ENCODE results near the gene ZFP1.

Gene ZFP1

DNA sequence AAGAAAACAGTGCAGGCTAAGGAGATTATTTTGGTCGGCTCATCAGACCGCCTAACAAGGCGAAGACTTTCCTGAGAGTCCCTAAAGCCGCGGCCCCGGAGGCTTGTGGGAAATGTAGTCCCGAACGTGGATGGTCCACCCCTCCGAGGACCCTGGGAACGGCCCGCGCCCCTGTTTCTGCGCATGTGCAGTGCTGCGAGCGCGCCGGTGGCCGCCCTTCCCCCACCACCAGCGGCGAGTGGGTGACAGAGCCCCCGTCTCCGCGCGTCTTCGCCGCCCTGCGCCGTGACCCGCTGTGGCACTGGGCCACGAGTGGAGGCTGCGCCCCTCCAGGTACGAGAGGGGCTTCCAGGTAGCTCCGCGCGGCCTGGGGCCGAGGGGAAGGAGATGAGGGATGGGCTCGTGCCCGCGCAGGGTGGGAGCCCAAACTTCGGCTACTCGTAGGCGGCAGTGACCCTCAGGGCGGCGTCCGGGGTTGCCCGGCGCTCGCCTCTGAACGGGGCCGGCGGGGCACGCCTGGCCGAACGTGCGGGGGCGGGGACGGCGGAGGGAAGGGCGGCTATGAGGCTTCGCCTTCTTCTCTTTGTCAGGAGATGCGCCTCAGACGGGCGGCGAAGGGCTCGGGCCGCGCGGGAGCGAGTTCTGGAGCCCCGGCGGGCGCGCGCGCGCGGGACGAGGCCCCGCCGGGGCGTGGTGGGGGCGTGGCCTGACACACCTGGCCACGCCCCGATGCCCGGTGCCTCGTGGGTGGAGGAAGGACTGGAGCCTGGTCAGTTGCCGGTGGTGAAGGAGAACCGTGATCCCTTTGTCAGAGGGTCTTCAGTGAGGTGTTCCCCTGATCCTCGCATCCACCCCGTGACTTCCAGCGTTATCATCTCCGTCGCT lies at the start of gene ZFP1:
ZFP1 (plus strand) TSS at position 214 of the 885 bp plus-strand sequence. CDS start 4,428 bp downstream, outside the sequence.
- peak; percentile 86 for DNase-seq (ENCODE audit: low read depth)

DNA sequence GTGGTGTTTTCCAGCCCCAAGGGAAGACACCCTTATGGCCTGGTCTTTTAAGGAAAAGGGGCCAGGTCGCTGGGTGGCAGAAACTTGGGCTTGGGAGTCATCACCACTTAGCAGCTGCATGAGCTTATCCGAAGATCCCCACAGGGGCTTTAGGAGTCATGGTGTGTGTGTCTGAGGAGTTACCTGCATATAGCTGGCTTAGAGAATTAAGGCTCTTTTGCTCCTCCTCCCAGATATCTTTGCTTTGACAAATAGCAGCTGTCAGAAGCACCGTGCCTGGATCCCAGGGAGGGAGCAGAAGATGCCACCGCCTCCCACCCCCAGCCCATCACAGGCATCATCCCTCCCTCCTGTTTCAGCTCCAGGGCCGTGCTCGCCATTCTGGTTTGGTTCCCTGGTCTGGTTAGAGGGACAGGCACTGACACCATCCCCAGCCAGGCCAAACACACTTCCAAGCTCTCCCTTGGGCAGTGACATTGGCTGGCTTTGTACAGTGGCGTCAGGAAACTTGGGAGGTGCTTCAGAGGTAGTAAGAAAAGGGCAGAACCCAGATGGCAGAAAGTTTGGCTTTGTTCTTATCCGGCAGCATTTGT lies 49.2 kb upstream of the ZFP1 start:
- DNase-seq (ENCODE audit: low read depth), result no peak

DNA sequence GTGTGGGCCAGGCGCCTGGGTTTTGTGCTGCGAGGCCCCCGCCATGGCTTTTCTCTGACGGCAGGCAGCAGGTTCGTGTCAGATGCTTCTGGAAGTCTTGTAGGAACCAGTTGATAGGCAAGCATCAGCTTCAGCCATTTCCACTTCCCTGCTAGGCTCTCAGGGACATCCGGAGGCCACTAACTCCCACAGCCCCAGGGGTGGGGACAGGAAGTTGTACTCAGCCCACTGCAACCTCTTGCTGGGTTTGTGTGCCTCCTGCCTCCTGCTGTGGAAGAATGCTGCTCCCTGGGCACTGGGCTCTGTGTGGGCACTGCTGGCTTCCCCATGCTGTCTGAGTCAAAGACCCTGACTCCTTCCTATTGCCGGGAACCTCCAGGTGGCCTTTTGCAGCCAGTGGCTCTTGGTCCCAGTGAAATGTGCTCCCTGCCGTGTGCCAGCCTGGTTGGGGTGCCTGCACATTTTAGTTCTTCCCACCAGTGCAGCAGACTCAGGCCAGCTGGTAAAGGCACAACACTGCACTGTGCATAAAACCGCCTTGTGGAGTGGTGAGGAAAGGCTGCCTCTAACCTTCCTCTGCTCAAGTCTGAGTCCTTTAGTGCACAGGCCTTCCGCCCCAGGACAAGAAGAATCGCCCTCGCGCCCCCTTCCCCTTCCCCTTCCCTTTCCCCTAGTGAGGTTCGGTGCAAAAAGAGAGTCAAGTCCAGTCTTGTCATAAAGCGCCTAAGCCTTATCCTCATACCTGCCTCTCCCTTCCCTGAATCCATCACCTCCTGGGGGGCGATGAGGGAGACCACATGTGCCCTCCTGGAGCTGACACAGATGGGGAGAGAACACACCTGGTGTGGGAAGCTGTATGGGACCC lies 48.4 kb upstream of the ZFP1 start:
- no peak for DNase-seq (ENCODE audit: low read depth)

DNA sequence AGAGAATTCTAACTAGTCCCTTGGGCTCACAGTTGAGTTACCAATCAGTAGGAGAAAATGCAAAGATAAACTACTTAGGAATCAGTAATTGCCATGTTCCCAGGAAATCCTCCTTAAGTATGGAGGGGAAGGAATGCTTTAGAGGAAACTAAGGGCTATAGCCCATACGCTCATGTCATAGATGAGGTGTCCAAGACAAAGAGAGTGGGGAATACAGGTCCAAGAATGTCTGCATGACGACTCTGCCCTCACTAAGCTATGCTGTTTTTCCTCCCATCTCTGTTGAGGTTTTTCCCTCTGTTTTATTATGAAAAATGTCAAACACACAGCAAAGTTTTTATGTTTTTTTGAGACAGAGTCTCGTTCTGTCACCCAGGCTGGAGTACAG lies 47.7 kb upstream of the ZFP1 start:
- DNase-seq (ENCODE audit: low read depth), result no peak

DNA sequence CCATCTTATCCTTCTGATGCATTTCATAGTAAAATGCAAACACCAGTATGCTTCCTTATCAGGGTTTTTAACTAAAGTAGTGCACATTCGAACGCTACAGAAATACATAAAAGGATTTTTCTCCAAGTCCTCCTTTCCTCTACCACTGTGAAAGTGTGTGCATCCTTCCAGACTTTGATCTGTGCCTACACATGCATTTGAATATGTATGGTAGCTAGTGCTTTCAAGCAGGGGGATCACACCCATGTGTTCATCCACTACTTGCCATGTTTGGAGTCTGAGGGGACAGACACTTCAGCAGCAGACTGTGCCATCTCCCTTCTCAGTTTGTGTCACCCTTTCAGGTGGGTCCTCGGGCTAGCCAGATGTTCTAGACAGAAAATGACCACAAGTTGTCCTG lies 46.7 kb upstream of the ZFP1 start:
- no peak for DNase-seq (ENCODE audit: low read depth)

DNA sequence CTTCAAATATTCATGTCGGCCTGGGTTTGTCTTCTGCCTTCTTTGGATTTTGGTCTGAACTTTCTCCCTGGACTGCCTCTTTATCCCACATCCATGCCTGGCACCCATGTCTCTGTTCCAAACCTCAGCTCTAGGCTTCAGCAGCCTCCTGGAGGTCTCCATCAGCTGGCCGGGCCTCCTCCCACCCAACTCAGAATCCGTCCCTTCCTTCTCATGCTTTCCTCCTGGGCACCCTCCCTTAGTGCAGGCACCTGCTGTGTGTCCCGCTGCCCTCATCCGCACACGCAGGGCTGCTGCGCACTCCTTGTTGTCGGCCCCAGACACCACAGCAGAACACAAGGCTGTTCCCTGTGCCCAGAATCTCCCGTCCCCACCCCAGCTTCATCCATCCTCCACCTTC lies 45.7 kb upstream of the ZFP1 start:
- DNase-seq (ENCODE audit: low read depth), result no peak

DNA sequence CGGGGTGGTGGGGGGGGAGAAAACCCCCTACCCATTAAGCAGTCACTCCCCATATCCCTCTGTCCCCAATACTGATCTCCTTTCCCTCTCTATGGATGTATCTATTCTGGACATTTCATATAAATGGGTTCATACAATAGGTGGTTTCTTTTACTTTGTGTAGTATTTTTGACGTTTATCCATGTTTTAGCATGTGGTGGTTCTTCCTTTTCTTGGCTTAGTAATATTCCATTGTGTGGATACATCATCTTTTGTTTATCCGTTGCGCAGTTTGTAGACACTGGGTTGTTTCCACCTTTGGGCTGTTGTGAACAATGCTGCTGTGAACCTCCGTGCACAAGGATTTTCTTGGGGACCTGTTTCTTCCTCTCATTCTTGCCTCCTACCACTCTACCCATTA lies 44.3 kb upstream of the ZFP1 start:
- DNase-seq (ENCODE audit: low read depth), result no peak

DNA sequence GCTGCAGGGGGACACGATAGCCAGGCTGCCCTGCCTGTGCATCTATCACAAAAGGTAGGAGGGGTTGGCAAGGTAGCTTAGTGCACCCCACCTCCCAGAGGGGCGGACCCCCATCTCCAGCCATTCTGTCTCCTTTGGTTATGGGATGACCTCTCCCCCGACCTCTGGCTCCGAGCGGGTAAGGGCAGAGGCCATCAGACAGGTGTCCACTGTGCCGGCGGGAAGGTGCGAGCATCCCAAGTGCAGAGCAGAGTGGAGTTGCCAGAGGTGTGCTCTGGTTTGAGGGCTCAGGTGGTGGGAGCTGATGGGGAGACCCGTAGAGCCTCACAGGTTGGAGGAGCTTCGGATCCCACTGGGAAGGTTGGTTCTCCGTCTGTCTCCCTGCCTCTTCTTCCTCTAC lies 43.5 kb upstream of the ZFP1 start:
- no peak for DNase-seq (ENCODE audit: low read depth)

DNA sequence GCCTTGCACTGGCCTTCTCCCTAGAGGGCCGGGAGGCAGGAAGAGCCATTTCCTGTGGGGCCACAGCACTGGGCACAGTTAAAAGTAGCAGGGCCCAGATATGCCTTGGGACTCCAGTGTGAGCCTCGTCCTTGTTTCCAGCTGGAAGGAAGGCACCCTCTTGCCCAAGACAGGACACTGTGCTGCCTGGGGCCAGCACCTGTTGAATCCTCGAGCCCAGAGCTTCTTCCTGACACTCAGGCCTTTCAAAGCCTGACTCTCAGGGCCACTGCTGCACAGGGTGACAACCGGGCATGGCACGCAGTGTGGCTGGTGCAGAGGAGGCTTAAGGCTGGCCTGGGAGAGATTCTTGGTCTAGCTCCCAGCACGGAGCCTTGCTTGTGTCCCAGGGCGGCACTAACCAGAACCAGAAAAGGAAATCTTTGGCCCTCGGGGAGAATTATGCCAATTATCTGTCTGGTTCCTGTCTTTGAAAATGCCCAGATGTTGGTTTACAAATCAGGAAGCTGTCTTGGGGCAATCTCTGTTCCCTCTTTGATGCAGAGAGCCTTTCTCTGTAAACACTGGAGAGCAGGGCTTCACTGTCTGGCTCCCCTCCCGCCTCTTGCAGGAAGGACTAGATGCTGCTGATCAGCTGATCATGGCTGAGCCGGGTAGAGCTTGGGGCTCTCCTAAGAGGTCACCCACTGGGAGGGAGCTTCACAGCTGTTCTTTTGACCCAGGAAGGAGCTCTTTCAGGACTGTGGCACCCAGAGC lies 42.8 kb upstream of the ZFP1 start:
- DNase-seq (ENCODE audit: low read depth), result peak; percentile 77

DNA sequence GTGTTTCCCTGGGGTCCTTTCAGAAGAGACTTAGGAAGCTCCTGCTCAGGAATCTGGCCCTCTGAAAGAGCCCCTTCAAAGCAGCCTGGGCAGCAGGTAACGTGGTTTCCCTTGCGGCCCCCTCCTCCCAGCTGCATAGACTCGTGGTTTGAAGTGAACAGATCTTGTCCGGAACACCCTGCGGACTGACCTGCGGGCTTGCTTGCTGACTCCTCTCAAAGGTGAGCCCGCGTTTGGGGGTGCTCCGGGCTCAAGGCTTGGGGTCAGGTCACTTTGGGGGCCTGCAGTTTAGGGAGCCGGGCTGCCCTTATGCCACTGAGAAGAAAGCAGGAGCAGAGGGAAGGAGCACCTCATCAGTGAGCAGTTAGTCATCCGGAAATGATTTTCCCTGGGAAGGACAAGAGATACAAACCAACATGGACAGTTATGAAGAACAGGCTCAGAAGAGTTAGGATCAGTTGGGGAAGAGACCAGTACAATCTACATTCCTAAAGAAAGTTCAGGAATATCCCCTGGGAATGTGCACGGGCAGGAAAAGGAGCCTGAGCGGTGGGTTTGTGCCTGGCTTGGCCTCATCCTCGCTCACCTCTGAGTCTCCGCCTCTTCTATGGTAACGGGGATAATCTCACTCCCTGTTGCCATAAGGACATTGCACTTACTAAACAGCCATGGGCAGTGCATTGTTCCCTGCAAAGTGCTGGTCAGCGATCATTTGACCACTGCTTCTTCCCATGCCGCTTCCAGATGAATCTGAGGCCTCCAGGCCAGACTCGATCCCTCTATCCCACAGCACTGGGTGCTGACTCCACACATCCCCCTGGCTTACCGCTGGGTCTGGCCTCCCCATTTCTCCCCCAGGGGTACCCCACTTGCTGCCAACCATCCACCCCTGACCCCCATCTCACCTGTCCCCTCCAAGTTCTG lies 41.7 kb upstream of the ZFP1 start:
- DNase-seq (ENCODE audit: low read depth), result peak; percentile 42

DNA sequence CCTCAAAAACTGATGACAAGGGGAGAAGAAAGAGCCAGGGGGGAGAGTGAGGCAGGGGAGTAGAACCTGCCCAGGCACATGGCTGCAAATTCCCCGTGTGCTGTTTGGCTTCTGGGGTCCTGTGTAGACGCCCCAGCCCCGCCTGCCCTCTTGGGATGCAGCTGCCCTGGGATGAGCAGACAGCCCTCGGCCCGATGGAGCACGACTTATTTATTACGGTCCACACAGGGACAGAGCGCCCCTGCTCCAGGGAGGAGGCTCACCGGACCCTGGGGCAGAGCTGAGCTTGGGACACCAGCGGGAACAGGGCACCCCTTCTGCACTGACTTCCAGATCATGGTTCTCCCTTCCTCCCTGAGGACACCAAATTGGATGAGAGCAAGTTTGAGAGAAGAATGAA lies 40.8 kb upstream of the ZFP1 start:
- DNase-seq (ENCODE audit: low read depth), result no peak

DNA sequence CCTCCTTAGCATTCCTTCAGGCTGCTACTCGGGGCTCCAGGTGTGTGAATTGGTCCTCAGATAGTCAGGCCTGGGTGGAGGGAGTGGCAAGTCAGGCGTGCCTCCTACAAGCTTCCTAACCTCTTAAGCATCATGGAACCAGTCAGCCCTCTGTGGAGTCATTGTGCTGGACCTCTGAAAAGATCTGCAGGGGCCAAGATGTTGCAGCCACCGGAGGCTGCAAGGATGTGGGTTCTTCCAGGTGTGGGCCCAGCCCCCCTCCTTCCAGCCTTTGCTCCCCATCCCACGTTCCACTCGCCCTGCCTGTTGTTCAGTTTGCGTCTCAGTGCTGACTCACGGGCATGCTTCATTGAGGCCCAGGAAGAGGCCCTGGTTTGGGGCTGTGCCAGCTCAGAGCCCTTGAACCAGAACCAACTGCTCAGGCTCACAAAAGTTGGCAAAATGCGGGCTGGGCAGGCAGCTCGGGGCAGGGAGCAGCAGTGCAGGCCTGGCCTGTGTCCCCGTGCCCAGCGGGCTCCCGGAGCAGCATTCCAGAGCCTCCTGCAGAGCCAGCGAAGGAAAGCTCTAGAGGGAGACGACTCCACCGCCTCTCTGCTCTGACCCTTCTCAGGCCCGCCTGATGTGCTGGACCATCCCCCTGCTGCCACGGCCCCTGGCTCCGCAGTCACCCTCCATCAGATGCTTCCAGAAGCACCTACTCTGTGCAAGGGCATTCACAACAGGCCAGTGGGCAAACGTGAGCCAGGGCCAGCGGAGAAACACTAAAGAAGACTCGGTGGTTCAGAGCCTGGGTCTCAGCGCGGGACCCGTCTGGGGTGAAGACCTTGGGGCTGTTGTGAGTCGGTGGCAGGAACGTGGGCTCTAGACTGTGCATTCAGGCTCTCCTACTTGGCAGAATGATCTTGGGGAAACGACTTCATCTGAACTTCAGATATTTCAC lies 39.3 kb upstream of the ZFP1 start:
- peak; percentile 95 for DNase-seq (ENCODE audit: low read depth)

DNA sequence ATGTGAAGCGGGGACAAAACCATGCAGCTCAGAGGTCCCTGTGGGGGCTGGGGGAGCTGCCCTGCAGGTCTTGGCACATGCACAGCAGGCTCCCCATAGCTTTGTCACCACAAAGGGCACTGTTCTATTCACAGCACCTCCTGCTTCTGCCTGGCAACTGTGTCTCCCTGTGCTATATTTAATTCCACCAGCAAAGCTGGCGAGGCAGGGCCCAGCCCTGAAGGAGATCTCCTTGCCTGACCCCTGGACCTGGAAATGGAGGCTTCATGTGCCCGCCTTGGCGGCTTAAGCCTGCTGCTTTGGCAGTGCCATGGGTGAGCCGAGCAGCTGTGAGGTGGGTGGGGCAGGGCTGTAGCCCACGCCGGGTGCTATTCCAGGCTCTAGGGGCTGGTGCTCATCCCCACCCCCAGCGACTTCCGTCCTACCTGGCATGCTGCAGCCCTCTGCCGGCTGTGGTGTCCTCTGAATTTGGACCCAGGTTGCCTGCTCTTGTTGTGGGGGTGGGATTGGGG lies 38.5 kb upstream of the ZFP1 start:
- DNase-seq (ENCODE audit: low read depth), result no peak

DNA sequence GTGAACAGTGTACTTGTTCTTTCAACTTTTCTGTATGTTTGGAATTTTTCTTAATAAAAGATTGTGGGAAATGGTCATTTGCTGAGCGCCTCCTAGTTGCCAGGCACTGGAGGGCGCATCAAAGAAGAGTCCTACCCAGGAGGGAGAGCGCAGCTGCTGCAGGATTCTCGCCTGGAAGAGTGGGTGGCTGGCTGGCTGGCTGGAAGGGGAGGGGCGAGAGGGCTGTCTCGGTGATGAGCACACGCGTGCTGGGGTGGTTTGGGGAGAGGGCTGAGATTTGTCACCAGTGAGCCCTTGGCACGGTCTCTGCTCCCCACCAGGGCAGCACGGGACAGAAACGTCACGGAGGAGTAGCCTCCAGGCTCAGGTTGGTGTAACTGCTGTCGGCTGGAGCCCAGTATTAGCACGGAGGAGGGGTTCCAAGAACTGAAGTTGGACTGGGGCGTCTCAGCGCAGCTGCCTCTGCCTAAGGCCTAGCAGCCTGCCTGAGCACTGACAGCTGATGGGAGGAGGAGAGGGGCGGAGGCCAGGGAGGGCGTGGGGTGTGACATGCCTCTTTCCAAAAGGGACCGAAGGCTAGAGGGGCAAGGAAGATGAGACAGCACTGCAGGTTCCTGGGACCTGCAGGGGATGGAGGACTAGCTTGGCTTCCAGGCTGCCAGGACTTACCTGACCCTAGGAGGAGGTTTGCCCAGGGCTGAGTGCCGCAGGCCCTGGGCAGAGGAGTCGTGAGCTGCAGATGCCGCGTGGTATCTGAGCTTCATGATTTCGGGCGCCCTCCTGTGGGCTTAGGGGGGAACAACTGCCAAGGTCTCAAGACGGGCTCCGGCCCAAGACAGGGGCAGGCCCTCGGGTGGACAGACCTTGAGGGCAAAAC lies 37.4 kb upstream of the ZFP1 start:
- DNase-seq (ENCODE audit: low read depth), result peak; percentile 81

DNA sequence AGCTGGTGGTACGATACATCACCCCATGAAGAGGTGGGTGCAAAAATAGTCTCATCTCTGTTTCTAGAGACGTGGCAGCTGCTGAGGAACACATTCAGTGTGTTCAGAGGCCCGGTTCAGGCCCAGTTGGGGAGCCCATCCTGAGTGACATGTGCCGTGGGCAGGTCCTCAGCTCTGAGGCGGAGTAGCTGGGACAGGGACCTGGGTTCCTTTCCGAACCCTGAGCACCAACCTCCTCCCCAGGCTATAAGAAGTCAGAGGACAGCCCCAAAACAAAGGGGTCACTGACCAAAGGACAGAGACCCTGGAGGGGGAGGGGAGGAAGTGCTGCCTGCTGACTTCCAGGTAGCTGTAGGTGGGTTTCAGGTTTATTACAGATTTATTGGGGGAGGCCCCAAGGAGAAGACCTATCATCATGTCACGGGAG lies 36.8 kb upstream of the ZFP1 start:
- no peak for DNase-seq (ENCODE audit: low read depth)

DNA sequence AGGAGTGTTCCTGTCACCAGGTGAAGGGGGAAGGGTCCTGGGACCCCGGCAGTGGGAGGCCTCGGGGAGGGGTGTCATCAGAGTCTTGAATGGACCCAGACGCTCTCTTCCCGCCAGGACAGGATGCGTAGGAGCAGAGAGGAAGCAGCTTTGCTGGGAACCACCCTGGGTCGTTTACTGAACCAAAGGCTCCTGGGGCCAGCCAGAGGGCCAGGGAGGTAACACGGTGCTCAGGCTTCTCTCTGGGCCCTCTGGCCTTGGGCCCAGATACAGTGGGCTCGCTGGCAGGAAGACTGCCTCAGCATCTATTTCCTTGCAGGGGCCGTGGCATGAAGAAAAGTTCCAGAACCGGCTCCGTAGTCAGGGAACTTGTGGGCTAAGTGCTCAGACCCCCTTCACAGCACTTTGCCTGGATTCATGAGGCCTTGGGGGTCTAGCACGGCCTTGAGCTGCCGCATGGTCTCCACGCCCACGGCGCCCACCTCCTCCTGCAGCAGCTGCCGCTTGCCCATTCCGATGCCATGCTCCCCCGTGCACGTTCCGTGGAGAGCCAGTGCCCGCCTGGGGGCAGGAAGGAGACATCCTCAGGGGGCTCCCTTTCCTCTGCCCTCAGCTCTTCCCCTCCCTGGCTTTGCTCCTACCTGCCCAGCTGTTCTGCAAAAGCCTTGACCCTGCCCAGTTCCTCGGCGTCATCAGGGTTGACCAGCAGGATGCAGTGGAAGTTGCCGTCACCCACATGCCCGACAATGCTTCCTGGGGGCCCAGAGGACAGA lies 36.2 kb upstream of the ZFP1 start:
- DNase-seq (ENCODE audit: low read depth), result no peak

DNA sequence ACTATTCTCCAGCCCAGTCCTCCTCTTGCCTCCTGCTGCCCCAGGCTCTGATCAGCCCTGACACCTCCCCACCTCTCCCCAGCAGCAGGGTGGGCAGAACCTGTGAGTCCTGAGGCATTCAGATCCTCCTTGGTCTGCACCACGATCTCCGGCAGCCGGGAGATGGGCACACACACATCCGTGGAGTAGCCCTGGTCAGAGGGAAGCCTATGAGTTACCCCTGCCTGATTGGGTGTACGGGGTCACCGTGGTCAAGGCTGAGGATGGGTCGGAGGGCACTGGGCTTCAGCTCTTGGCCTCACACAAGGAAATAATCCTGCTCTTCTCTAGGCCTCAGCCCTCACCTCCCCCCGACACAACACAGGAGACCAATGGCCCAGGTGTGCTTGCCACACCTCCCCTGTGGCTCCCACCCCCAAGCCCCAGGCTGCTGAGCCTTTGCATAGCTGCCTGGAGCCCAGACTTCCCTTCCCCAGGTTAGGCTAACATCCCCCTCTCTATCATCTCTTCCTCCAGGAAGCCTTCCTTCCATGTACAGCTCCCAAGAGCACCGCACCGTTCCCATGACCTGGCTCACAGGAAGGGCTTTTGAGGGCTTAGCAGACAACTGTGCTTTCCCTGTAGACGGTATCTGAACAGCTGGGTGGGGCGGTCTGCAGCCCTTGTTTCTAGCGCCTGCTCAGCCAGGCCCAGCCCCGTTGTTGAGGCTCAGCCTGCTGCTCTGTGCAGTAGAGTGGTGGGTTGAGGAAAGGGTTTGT lies 35.4 kb upstream of the ZFP1 start:
- no peak for DNase-seq (ENCODE audit: low read depth)
